GM21723 (cell line): ENCODE measurements around the gene RPS21.
A peak's percentile ranks its signal among the peaks of the same experiment; 100 is the strongest.

Experiments used
- ATAC-seq: cut with Tn5 transposase; IDR thresholded peaks from one replicate; pipeline ENCODE4 v1.9.1; 2021; ENCODE audit warnings: mild to moderate bottlenecking, moderate library complexity; ENCODE audit not compliant: unreplicated experiment

RPS21 gene

GRCh38 chr20:62394248-62395245, 7.6 kb downstream of the RPS21 start:
- no peak for ATAC-seq

GRCh38 chr20:62395311-62396242, 8.7 kb downstream of the RPS21 start:
- no peak for ATAC-seq

GRCh38 chr20:62396367-62397239, 9.7 kb downstream of the RPS21 start:
- no peak for ATAC-seq

- no peak for ATAC-seq
Observed at GRCh38 chr20:62398120-62398821, 11.4 kb downstream of the RPS21 start.

- no peak for ATAC-seq
Observed at GRCh38 chr20:62400021-62400420, 13.1 kb downstream of the RPS21 start.

- ATAC-seq, result no peak
Observed at GRCh38 chr20:62400541-62400940, 13.6 kb downstream of the RPS21 start.

GRCh38 chr20:62401331-62401779, 14.5 kb downstream of the RPS21 start:
- ATAC-seq, result no peak

- ATAC-seq, result no peak
Observed at GRCh38 chr20:62402456-62403150, 15.7 kb downstream of the RPS21 start.

- ATAC-seq, result no peak
Observed at GRCh38 chr20:62403331-62403730, 16.4 kb downstream of the RPS21 start.

- ATAC-seq, result no peak
Observed at GRCh38 chr20:62404112-62404665, 17.3 kb downstream of the RPS21 start.

GRCh38 chr20:62404761-62405107, 17.8 kb downstream of the RPS21 start:
- no peak for ATAC-seq

- ATAC-seq, result no peak
Observed at GRCh38 chr20:62405108-62405980, 18.4 kb downstream of the RPS21 start.

GRCh38 chr20:62405981-62406513, 19.1 kb downstream of the RPS21 start:
- ATAC-seq, result no peak

GRCh38 chr20:62406635-62407176, 19.8 kb downstream of the RPS21 start:
- ATAC-seq, result no peak

GRCh38 chr20:62407221-62407992, 20.5 kb downstream of the RPS21 start, which contains the start of gene CABLES2:
Gene CABLES2 (minus strand): TSS chr20:62407285. CDS start chr20:62407276, 9 bp downstream.
- ATAC-seq, result peak; percentile 82

GRCh38 chr20:62408055-62408454, 21.2 kb downstream of the RPS21 start:
- ATAC-seq, result no peak

GRCh38 chr20:62408640-62409039, 21.7 kb downstream of the RPS21 start:
- ATAC-seq, result no peak
